Right lobe of liver (tissue), 6 donors: Measurements from ENCODE around the gene FGGY. TPM values are rescaled to one million over a fixed set of nuclear protein-coding genes. Genes with fewer than 3 reads are reported as not detected.
A peak's percentile ranks its signal among the peaks of the same experiment; 100 is the strongest.

ENCODE experiments used
- ATAC-seq, 4 donors: fragments of 200-7000 bp; cut with Tn5 transposase; one replicate each; pipeline ENCODE4 v1.9.1; 2020; ENCODE audit warnings: mild to moderate bottlenecking in 4 of 4, moderate library complexity in 4 of 4
- DNase-seq, 3 donors: peaks; one replicate each; pipeline ENCODE4 v3.0.0-alpha.2; 2020
- H3K27ac ChIP-seq, 3 donors: fragments of 200-600 bp; one replicate each; pipeline ENCODE4 v1.8.0; 2022
- H3K27me3 ChIP-seq, 2 donors: fragments of 200-600 bp; one replicate each; pipeline ENCODE4 v1.8.0; 2022
- H3K36me3 ChIP-seq, 4 donors: fragments of 200-600 bp; sonication (generic) in 1 of 4; one replicate each; pipeline versions ENCODE4 v1.5.1 to v1.8.0; 2017 to 2022; ENCODE audit warnings: control low read depth in 1 of 4
- H3K4me1 ChIP-seq, 4 donors: fragments of 200-600 bp; sonication (generic) in 1 of 4; one replicate each; pipeline versions ENCODE4 v1.5.1 to v1.8.0; 2017 to 2022; ENCODE audit warnings: control low read depth in 1 of 4
- H3K4me3 ChIP-seq, 3 donors: fragments of 200-600 bp; one replicate each; pipeline ENCODE4 v1.8.0; 2022
- H3K9me3 ChIP-seq, 4 donors: fragments of 200-600 bp; sonication (generic) in 1 of 4; one replicate each; pipeline versions ENCODE4 v1.5.1 to v1.8.0; 2017 to 2022; ENCODE audit warnings: control low read depth in 1 of 4
- POLR2A ChIP-seq: fragments of 450-650 bp; IDR thresholded peaks from one replicate; pipeline ENCODE4 v1.6.1; 2017; ENCODE audit warnings: antibody characterized with exemption, mild to moderate bottlenecking
- WGBS: methylation state at CpG from one replicate; pipeline ENCODE4 v1.1.6; 2018; ENCODE audit warnings: low coverage, low lambda C conversion rate; ENCODE audit not compliant: insufficient coverage; ENCODE audit errors: missing lambda C conversion rate; 5-methylcytosine and 5-hydroxymethylcytosine counted together
- intact Hi-C, 2 donors: fragments of 100-400 bp; cut with DNase I; formaldehyde crosslinking; loops; one replicate each; pipeline versions ENCODE4 v1.11.2 to v1.14.1; 2022
- total RNA-seq, 6 experiments: library from RNA; depleted of rRNA in 2 of 6; stranded (reverse); fragments of >200 nt in 2 of 6; fragmentation: NEBNext Ultra II Directional in 3 of 6; extraction: Animal tissue kit (Norgen Biotek cat#: 25700) in 3 of 6; gene quantifications; one replicate each; pipeline versions ENCODE4 v1.1.0 to v1.2.4, GENCODE V29; 2016 to 2023
- TF ChIP-seq, protein P1 (sequence below), 4 donors: fragments of 200-600 bp in 3 of 4; fragments of 450-650 bp in 1 of 4; IDR thresholded peaks; one replicate each; pipeline versions ENCODE4 v1.5.1 to v1.8.0; 2016 to 2022; ENCODE audit warnings: antibody characterized with exemption in 4 of 4, mild to moderate bottlenecking in 2 of 4
- donor health status: DM: no; HTN: yes; CAD: no.
- donor health status: DM: no; HTN: no; CAD: no.
- donor health status: DM: no; HTN: no; CAD: no.
- donor health status: DM: no; HTN: yes; CAD: no.
- donor health status: DM: no; HTN: yes; CAD: no.

FGGY gene
- total RNA-seq, 6 experiments from 2014 or later: 45.5 to 84.2 (median 58.7) TPM

DNA sequence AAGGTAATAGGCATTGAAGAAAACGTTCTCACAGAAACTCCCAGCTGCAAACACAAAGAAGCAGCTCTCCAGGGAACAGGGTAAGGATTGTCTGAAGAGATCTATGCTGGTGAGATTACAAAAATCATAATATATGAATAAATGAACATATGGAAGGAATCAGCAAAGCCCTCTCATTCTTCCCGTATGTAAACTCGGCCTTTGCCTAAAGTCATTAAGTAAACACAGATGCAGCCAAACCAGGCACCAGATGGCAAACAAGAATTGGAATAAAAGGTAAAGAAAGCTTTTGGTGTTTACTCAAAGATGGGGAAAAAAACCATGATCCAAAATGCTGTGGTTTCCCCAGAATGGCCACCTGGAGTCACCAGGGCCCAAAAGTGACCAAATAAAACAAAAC lies 441.3 kb downstream of the FGGY start:
- Histone ChIP-seq H3K4me1 (peaks cover 0 to 26% (median 13%) of the 10 kb centered on the region in 4 donors), H3K9me3 (no peaks in the 10 kb centered on the region), H3K36me3 (no peaks in the 10 kb centered on the region), H3K27ac (peak overlapping the region in 1 of 3 donors; percentile 33), H3K4me3 (no peak overlapping the region), H3K27me3 (no peaks in the 10 kb centered on the region)
- TF ChIP-seq POLR2A: no peak
- TF ChIP-seq, protein P1, sequence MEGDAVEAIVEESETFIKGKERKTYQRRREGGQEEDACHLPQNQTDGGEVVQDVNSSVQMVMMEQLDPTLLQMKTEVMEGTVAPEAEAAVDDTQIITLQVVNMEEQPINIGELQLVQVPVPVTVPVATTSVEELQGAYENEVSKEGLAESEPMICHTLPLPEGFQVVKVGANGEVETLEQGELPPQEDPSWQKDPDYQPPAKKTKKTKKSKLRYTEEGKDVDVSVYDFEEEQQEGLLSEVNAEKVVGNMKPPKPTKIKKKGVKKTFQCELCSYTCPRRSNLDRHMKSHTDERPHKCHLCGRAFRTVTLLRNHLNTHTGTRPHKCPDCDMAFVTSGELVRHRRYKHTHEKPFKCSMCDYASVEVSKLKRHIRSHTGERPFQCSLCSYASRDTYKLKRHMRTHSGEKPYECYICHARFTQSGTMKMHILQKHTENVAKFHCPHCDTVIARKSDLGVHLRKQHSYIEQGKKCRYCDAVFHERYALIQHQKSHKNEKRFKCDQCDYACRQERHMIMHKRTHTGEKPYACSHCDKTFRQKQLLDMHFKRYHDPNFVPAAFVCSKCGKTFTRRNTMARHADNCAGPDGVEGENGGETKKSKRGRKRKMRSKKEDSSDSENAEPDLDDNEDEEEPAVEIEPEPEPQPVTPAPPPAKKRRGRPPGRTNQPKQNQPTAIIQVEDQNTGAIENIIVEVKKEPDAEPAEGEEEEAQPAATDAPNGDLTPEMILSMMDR (IDR thresholded peaks at IDR 0.05): no peak
- ATAC-seq (peak; percentile 57 to 80 (median 69)), DNase-seq (no peak)
- 44% methylated on average over 3 of the region's 3 CpGs for WGBS
- intact Hi-C loops: no loop called here

DNA sequence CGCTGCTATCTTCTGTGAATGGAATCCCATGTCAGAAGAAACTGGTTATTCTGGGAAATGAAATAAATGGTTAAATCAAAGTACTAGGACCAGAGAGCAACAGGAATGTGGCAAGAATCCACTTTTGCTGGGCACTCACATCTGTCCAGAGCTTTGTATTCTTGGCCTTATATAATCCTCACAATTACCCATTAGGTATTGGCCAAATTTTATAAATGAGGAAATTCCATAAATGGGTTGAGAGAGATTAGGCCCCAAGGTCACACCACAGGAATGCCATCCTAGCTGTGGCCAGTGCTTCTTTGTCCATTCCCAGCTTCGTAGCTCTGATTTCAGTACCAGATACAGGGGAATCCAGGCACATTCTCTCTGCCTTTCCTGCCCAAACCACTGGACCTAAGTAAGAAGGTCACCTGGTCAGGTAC lies 441.7 kb downstream of the FGGY start:
- Histone ChIP-seq H3K36me3 (no peaks in the 10 kb centered on the region), H3K4me1 (peaks cover 0 to 26% (median 13%) of the 10 kb centered on the region in 4 donors), H3K27ac (no peak overlapping the region), H3K9me3 (no peaks in the 10 kb centered on the region), H3K4me3 (no peak overlapping the region), H3K27me3 (no peaks in the 10 kb centered on the region)
- TF ChIP-seq POLR2A: no peak
- TF ChIP-seq, protein P1 (IDR thresholded peaks at IDR 0.05): no peak
- WGBS: 94% methylated on average over 2 of the region's 2 CpGs
- intact Hi-C loops: no loop called here
- DNase-seq (no peak), ATAC-seq (no peak)

DNA sequence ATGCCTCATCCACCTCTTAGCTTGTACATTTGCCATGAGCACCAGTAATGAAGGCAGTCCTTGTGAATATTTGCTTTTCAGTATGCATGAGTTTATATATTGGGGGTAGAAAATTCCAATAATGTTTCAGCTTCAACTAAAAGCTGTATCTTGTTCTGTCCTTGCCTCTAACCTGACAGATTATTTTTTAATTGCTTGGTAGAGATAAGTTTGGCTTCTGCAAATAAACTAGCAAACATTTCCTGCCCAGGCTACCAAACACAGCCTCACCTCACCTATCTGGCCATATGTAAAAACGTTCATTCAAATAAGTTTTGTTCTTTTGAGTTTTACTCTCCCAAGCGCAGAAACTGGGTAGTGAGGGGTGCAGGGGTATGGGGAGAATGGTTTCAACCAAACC lies 442.2 kb downstream of the FGGY start:
- H3K27me3 ChIP-seq: no peaks in the 10 kb centered on the region
- ATAC-seq (no peak), DNase-seq (no peak)

GRCh38 chr1:59742526-59742925 lies 445.6 kb downstream of the FGGY start:
- Histone ChIP-seq H3K4me1 (peaks cover 0 to 20% (median 9%) of the 10 kb centered on the region in 4 donors), H3K27ac (peak overlapping the region in 2 of 3 donors; percentile 11 to 46), H3K36me3 (no peaks in the 10 kb centered on the region), H3K9me3 (no peaks in the 10 kb centered on the region), H3K4me3 (no peak overlapping the region), H3K27me3 (no peaks in the 10 kb centered on the region)
- 28% methylated on average over 2 of the region's 2 CpGs for WGBS
- ATAC-seq: no peak
- no peak for DNase-seq
- intact Hi-C loops: no loop called here
- TF ChIP-seq, protein P1 (IDR thresholded peaks at IDR 0.05): no peak
- TF ChIP-seq POLR2A: no peak

More for the DNA sequence above, 442.2 kb downstream of the FGGY start:
- no peak overlapping the region for H3K27ac ChIP-seq
- H3K4me3 ChIP-seq: no peak overlapping the region
- intact Hi-C loops: no loop called here
- 79% methylated on average over 2 of the region's 2 CpGs for WGBS
- H3K36me3 ChIP-seq: no peaks in the 10 kb centered on the region
- TF ChIP-seq, protein P1 (IDR thresholded peaks at IDR 0.05): no peak
- no peak for TF ChIP-seq POLR2A
- no peaks in the 10 kb centered on the region for H3K9me3 ChIP-seq
- peaks cover 0 to 27% (median 13%) of the 10 kb centered on the region in 4 donors for H3K4me1 ChIP-seq
